NB4 (cell line): ENCODE data around the gene MRPL27.

ENCODE experiments used
- DNase-seq: peaks from one replicate; pipeline ENCODE4 v3.0.0; 2010; ENCODE audit warnings: low read depth
- H3K4me3 ChIP-seq: one replicate; pipeline ENCODE4 v1.5.1; 2011; ENCODE audit warnings: mild to moderate bottlenecking, low read depth, low read length, moderate library complexity
- MYC ChIP-seq: IDR thresholded peaks from 2 replicates; pipeline ENCODE4 v1.6.1; 2011; ENCODE audit warnings: low read depth, low read length
- POLR2A ChIP-seq: IDR thresholded peaks from 2 replicates; pipeline ENCODE4 v1.6.1; 2011; ENCODE audit warnings: mild to moderate bottlenecking; ENCODE audit not compliant: insufficient read length; ENCODE audit errors: extremely low read depth
- TF ChIP-seq, protein P1 (sequence below): IDR thresholded peaks from 2 replicates; pipeline ENCODE4 v1.6.1; 2011; ENCODE audit warnings: low read depth, low read length
- TF ChIP-seq, protein P2 (sequence below): IDR thresholded peaks from one replicate; pipeline ENCODE4 v1.5.1; 2012; ENCODE audit warnings: low read depth, low read length

Gene MRPL27

DNA sequence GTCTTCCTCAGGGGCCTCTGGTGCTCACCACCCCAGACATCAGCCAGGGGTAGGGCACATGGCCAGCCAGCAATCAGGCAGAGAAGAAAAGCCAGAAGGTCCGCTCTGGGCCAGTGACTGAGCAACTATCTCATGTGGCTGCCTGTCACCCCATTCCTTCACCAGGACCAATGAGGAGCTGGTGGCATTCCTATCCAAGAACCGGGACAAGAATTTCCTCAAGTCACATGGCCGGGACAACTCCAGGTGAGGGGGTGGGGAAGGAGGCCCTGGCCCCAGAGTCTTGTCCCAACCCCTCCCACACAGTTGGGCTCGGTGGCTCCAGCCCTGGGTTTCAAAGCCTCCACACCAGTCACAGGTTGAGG, 17.7 kb downstream of the MRPL27 start:
- DNase-seq: no peak
- TF ChIP-seq MYC: no peak
- TF ChIP-seq, protein P1, sequence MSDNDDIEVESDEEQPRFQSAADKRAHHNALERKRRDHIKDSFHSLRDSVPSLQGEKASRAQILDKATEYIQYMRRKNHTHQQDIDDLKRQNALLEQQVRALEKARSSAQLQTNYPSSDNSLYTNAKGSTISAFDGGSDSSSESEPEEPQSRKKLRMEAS: no peak
- TF ChIP-seq, protein P2, sequence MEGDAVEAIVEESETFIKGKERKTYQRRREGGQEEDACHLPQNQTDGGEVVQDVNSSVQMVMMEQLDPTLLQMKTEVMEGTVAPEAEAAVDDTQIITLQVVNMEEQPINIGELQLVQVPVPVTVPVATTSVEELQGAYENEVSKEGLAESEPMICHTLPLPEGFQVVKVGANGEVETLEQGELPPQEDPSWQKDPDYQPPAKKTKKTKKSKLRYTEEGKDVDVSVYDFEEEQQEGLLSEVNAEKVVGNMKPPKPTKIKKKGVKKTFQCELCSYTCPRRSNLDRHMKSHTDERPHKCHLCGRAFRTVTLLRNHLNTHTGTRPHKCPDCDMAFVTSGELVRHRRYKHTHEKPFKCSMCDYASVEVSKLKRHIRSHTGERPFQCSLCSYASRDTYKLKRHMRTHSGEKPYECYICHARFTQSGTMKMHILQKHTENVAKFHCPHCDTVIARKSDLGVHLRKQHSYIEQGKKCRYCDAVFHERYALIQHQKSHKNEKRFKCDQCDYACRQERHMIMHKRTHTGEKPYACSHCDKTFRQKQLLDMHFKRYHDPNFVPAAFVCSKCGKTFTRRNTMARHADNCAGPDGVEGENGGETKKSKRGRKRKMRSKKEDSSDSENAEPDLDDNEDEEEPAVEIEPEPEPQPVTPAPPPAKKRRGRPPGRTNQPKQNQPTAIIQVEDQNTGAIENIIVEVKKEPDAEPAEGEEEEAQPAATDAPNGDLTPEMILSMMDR: no peak
- TF ChIP-seq POLR2A: no peak
- no peak overlapping the region for H3K4me3 ChIP-seq

DNA sequence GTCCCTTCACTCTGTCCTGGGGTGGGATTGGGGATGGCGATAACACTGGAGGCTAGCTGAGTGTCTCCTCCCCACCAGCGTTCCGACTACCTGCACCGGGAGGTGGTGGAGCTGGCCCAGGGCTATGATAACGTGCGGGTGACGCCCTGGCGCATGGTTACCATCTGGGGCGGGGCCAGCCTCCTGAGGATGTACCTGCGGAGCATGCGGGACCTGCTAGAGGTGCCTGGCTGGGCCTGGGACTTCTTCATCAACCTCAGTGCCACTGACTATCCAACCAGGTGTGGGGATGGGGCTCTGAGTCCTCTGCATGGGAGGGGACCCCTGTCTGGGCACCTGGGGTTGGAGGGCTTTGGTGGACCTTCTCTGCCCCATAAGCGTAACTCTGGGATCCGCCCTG, 18.2 kb downstream of the MRPL27 start:
- no peak overlapping the region for H3K4me3 ChIP-seq
- no peak for DNase-seq
- TF ChIP-seq, protein P1: no peak
- TF ChIP-seq POLR2A (no peak), MYC (no peak)
- TF ChIP-seq, protein P2: no peak

- H3K4me3 ChIP-seq: no peak overlapping the region
- TF ChIP-seq, protein P2: no peak
- TF ChIP-seq, protein P1: no peak
- TF ChIP-seq POLR2A (no peak), MYC (no peak)
- DNase-seq: no peak
These were observed 18.8 kb downstream of the MRPL27 start for GRCh38 chr17:50354198-50354597.

GRCh38 chr17:50353600-50354195, 19.3 kb downstream of the MRPL27 start:
- H3K4me3 ChIP-seq: no peak overlapping the region
- no peak for DNase-seq

GRCh38 chr17:50352693-50353599, 20.0 kb downstream of the MRPL27 start:
- H3K4me3 ChIP-seq: no peak overlapping the region
- no peak for DNase-seq
- TF ChIP-seq, protein P2: no peak
- TF ChIP-seq, protein P1: no peak
- no peak for TF ChIP-seq POLR2A
- no peak for TF ChIP-seq MYC

More at GRCh38 chr17:50353600-50354195, 19.3 kb downstream of the MRPL27 start:
- TF ChIP-seq, protein P2: no peak
- TF ChIP-seq MYC (no peak), POLR2A (no peak)
- TF ChIP-seq, protein P1: no peak
